ENCODE data around the gene UBXN10.

The UBXN10 gene

DNA sequence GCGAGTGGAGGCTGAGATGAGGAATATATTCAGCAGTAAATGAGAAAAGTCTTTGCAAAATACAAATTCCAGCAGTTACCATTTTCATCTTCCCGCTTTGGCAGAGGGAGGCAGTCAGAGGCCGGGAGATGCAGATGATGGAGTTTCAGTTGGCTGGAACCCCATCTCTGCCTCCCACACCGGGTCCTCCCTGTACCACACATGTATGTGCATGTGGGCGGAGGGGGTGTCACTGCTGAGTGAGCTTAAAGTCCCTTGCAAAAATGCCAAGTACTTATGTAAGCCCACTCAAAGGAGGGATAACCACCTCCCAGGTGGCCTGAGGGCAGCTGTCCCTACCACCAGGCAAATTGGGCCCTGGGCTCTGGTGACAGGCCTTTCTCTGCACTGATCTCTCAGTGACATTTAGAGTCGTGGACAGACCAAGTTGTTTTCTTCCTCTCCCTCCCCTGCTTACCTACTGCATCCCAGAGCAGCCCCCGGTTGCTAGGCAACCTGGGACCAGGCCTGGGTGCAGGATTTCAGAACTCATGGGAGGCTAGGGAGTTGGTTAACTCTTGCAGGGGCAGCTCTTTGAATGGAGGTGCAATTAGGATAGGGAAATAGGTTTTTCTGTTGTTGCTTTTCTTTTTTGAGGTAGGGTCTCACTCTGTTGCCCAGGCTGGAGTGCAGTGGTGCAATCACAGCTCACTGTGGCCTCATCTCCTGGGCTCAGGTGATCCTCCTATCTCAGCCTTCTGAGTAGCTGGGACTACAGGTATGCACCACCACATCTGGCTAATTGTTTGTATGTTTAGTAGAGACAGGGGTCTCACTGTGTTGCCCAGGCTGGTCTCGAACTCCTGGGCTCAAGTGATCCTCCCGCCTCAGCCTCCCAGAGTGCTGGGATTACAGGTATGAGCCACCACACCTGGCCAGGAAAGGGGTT is 17.1 kb upstream of the UBXN10 start:
- Mint-ChIP-seq H3K36me3 (peaks cover 4% of the 10 kb centered on the region), H3K27me3 (no peaks in the 10 kb centered on the region), H3K4me3 (no peak overlapping the region), H3K9me3 (peaks cover 6% of the 10 kb centered on the region), H3K27ac (no peak overlapping the region), H3K4me1 (peaks cover 10% of the 10 kb centered on the region)

DNA sequence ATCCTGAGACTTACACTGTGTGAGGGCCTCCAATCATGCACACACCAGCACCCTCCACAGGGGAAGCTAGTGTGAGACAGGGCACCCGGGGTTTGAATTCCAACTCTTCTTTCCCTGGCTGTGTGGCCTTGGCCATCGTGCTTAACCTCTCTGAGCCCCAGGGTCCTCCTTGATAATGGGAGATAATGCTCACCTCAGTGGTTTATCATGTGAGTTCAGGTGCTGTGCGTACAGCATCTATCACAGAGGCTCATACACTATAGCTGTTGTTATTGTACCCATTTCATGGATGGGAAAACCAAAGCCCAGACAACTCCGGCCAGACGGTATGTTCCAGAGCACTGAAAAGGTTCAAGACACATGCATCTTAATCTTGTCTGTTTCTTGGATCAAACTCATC is 16.0 kb upstream of the UBXN10 start:
- H3K36me3 Mint-ChIP-seq, result peaks cover 4% of the 10 kb centered on the region
- no peak overlapping the region for H3K27ac Mint-ChIP-seq
- no peak overlapping the region for H3K4me3 Mint-ChIP-seq
- peaks cover 5% of the 10 kb centered on the region for H3K9me3 Mint-ChIP-seq
- H3K27me3 Mint-ChIP-seq, result no peaks in the 10 kb centered on the region
- H3K4me1 Mint-ChIP-seq, result peaks cover 14% of the 10 kb centered on the region

DNA sequence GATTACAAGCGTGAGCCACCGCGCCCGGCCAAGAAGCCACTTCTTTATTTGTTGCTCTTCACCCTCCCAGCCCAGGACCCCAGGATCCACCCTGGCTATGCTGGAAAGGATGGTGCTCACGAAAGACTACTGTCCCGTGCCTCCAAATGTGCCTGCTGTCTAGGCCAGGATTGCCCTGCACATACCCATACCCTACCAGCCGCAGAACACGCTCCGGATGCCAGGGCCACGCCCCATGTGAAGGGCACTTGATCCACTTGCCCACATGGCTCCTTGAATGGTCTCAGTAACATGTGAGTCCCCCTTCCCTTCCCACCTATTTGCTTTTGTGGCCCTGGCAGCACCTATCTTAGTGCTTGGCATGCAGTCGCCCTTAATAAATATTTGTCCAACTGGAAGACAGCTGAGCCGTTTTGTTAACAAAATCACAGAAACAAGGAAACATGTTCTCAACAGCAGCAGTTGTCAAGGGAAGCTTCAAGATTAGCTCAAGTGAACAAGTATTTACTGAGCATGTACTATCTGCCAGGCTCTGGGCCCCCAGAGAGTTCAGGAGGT is 13.8 kb upstream of the UBXN10 start:
- H3K27me3 Mint-ChIP-seq, result no peaks in the 10 kb centered on the region
- H3K4me3 Mint-ChIP-seq, result no peak overlapping the region
- H3K4me1 Mint-ChIP-seq, result peaks cover 22% of the 10 kb centered on the region
- H3K36me3 Mint-ChIP-seq, result no peaks in the 10 kb centered on the region
- H3K27ac Mint-ChIP-seq, result no peak overlapping the region
- H3K9me3 Mint-ChIP-seq, result no peaks in the 10 kb centered on the region

DNA sequence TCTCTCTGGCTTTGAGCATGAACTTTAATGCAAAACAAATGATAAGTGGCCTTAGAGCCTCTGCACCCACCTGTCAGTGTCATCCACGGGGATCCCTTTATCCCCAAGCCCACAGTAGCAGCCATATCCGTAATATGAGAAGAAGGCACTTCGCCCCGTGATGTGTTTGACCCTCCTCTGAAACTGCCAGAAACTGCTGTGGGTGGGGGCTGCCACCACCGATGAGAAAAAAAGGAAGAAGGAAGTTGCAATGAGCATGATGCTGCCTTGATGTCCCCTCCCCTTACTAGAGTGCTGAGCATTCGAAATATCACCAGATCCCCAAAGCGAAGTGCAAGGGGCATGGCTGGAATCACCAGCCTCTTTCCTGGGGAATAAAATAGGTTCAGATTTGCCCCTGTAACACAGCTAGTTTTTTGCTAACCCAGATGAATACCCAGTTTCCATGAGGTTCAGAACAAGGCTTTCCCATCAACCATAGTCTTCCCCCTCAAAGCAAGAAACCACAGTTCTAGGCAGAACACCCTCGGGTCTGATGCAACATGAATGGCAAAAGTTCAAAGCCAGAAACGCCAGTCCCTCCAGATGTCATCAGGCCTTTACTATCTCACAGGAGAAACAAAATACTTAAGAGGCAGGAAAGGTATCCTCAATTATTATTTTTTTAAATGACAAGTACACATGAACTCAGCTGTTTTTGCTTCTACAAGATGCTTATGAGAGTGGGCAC is 10.8 kb upstream of the UBXN10 start:
- Mint-ChIP-seq H3K4me3 (peak overlapping the region; percentile 6), H3K4me1 (peaks cover 22% of the 10 kb centered on the region), H3K27ac (no peak overlapping the region), H3K27me3 (no peaks in the 10 kb centered on the region), H3K36me3 (no peaks in the 10 kb centered on the region), H3K9me3 (no peaks in the 10 kb centered on the region)

DNA sequence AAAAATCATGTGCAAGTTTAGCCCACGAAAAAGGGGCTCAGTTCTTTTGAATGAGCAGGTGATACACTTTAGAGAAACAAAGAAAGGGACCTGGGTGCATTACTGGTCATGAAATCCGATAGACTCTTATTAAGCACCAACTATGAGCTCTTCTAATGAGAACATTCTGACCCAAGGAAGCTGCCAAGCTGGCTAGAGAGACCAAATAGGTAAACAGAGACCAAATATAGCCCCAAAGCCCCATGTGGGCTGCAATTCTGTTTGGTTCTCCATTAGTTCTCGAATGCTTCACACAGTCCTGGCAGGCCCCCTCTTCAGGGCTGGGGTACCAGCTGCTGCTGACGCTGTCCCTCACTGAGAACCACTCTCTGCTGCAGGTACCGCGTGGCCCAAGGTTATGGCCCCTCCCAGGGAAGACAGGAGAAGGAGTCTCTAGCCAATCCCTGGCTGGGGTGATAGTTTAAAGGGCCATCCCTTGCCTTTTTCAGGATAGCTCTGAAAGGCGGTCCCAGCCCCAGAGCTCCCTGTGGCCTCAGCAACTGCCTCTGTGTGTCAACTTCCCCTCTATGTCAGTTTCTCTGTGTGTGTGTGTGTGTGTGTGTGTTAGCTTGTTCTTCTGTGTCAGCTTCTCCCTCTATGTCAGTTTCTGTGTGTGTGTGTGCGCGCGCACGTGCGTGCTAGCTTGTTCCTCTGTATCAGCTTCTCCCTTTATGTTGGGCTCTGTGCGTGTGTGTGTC is 7.1 kb upstream of the UBXN10 start:
- no peaks in the 10 kb centered on the region for H3K9me3 Mint-ChIP-seq
- no peak overlapping the region for H3K4me3 Mint-ChIP-seq
- peaks cover 12% of the 10 kb centered on the region for H3K4me1 Mint-ChIP-seq
- no peak overlapping the region for H3K27ac Mint-ChIP-seq
- H3K27me3 Mint-ChIP-seq, result no peaks in the 10 kb centered on the region
- H3K36me3 Mint-ChIP-seq, result no peaks in the 10 kb centered on the region

DNA sequence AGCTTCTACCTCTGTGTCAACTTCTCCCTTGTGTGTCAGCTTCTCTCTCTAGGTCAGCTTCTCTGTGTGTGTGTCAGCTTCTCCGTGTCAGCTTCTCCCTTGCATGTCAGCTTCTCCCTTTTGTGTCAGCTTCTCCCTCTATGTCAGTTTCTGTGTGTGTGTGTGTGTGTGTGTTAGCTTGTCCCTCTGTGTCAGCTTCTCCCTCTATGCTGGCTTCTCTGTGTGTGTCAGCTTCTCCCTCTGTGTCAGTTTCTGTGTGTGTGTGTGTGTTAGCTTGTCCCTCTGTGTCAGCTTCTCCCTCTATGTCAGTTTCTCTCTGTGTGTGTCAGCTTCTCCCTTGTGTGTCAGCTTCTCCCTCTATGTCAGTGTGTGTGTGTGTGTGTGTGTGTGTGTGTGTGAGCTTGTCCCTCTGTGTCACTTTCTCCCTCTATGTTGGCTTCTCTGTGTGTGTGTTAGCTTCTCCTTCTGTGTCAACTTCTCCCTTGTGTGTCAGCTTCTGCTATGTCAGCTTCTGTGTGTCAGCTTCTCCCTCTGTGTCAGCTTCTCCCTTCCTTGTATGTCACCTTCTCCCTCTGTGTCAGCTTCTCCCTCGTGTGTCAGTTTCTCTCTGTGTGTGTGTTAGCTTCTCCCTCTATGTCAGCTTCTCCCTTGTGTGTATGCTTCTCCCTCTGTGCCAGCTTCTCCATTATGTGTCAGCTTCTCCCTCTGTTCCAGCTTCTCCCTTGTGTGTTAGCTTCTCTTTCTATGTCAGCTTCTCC is 6.3 kb upstream of the UBXN10 start:
- H3K27me3 Mint-ChIP-seq, result no peaks in the 10 kb centered on the region
- no peak overlapping the region for H3K4me3 Mint-ChIP-seq
- H3K36me3 Mint-ChIP-seq, result no peaks in the 10 kb centered on the region
- no peak overlapping the region for H3K27ac Mint-ChIP-seq
- peaks cover 18% of the 10 kb centered on the region for H3K4me1 Mint-ChIP-seq
- no peaks in the 10 kb centered on the region for H3K9me3 Mint-ChIP-seq

DNA sequence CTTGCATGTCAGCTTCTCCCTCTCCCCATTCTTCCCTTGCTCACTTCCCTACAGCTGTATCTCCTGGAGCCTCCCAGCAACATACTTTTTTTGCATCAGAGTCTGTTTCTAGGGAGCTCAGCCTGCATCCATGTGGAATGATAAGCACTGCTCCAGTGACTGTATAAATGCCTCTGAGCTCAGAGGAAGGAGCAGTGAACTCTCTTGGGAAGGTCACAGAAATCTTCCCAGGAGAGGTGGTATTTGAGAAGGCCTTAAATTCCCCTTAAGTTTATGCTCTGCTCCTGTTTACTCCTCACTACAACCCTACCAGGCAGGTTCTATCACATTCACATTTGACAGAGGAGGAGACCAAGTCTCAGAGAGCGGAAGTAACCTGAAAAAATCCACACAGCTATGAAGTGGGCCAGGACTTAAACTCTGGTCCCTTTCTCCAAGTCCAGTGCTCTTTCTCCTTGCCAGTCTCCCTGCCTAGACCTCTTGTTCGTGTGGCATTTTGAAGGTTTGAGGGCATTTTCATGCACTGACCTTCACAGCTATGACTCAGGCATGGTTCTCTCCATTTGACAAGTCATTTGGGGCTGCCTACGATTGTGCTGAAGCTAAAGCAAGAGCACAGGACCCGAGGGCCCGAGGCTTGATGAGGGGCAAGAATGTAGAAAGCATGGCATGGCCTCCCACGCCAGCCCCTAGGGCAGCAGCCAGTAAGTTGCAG is 5.6 kb upstream of the UBXN10 start:
- Mint-ChIP-seq H3K4me1 (peaks cover 18% of the 10 kb centered on the region), H3K36me3 (no peaks in the 10 kb centered on the region), H3K27me3 (no peaks in the 10 kb centered on the region), H3K4me3 (no peak overlapping the region), H3K9me3 (no peaks in the 10 kb centered on the region), H3K27ac (no peak overlapping the region)

DNA sequence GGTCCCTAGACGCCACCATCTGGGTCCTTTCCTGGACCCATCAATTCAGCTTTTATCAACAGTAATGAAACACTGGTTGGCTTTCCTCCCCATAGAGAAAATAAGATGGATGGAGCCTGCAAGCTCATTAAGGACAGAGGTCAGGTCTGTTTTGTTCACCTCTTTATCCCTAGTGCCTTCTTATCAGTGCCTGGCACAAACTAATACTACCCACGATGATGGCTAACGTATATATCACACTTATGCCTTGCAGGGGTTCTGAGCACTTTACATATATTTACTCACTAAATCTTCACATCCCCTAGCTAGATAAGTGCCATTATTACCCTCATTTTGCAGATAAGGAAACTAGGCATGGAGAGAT is 5.1 kb upstream of the UBXN10 start:
- H3K36me3 Mint-ChIP-seq, result no peaks in the 10 kb centered on the region
- H3K27me3 Mint-ChIP-seq, result no peaks in the 10 kb centered on the region
- no peaks in the 10 kb centered on the region for H3K9me3 Mint-ChIP-seq
- peaks cover 18% of the 10 kb centered on the region for H3K4me1 Mint-ChIP-seq
- no peak overlapping the region for H3K4me3 Mint-ChIP-seq
- no peak overlapping the region for H3K27ac Mint-ChIP-seq

DNA sequence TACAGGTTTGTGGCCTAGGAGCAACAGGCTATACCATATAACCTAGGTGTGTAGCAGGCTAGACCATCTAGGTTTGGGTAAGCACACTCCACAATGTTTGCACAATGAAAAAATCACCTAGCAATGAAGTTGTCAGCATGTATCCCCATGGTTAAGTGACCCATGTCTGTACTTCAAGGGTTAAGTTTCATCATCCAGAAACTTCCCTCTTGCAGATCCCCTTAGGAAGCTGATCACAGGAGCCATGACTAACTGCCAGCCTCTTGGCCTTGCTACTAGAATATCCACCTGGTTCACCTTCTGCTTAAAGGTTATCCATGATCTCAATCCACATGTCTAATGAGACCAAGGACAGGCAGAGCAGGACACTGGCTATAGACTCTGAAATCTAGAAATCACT is 3.5 kb upstream of the UBXN10 start:
- Mint-ChIP-seq H3K4me1 (peaks cover 32% of the 10 kb centered on the region), H3K27ac (no peak overlapping the region), H3K36me3 (no peaks in the 10 kb centered on the region), H3K9me3 (no peaks in the 10 kb centered on the region), H3K4me3 (no peak overlapping the region), H3K27me3 (no peaks in the 10 kb centered on the region)

DNA sequence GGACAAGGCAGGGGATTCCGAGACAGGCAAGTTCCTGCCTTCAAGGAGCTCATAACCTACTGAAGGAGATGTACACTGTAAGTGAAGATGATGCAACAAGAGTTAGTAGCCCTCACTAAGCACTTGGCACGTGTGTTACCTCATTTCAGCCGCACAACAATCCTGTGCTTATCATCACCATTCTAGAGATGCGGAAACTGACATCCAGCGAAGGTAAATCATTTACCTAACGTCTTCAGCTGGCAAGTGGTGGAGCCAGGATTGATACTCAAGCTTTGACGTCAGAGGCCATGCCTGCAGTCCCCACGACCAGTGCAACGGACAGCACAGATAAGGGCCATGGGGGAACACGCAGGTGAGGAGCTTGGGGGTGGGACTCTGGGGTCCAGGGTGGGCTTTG is 2.9 kb upstream of the UBXN10 start:
- H3K4me1 Mint-ChIP-seq, result peaks cover 38% of the 10 kb centered on the region
- H3K4me3 Mint-ChIP-seq, result no peak overlapping the region
- H3K27me3 Mint-ChIP-seq, result no peaks in the 10 kb centered on the region
- no peaks in the 10 kb centered on the region for H3K9me3 Mint-ChIP-seq
- no peaks in the 10 kb centered on the region for H3K36me3 Mint-ChIP-seq
- no peak overlapping the region for H3K27ac Mint-ChIP-seq

DNA sequence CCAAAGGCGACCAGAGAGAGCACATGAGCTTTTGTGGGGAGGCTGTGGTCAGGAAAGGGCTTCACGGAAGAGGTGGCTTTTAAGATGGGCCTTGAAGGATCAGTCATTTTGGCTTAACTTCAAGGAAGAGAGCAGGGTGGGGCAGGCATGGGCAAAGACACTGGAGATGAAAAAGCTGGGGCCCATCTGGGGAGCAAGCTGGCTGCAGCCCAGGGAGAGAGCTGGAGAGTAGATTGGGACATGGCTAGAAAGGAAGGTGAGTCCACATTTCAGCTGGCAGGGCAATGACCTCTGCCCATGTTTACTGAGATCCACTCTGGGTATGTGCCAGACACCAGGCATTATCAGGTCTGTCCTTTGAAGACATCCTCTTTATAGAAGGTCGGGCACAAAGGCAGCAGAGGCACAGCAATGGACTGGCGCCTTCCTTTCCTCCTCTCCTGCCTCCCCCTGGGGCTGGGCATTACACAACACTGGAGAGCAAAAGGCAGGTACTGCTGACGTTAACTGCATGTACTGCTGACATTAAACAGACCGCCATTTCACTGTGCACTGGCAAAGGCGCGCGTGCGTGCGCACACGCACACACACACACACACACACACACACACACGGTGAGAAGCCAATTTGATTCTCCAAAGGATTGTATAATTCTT is 2.2 kb upstream of the UBXN10 start:
- H3K4me1 Mint-ChIP-seq, result peaks cover 45% of the 10 kb centered on the region
- no peak overlapping the region for H3K4me3 Mint-ChIP-seq
- no peaks in the 10 kb centered on the region for H3K9me3 Mint-ChIP-seq
- H3K36me3 Mint-ChIP-seq, result no peaks in the 10 kb centered on the region
- no peak overlapping the region for H3K27ac Mint-ChIP-seq
- H3K27me3 Mint-ChIP-seq, result no peaks in the 10 kb centered on the region

DNA sequence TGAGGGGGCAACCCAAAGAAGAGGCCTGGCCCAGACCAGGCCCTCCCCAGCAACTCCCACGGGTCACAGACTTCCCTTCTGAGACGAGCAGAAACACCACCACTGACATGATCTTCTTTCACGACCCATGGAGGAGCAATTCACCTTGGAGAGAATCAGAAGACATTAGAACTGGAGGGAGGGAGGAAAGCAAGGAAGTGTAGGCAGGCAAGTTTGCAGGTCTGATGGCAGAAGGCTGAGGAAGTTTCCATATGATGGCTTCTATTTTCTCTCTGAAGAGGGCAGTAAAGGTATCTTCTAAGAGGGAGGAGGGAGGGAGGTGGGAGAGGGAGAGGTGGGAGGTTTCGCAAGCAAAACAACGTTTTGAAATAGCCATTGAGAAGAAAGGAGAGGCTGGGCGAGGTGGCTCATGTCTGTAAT is 1.4 kb upstream of the UBXN10 start:
- H3K27ac Mint-ChIP-seq, result no peak overlapping the region
- H3K4me3 Mint-ChIP-seq, result peak overlapping the region; percentile 65
- H3K4me1 Mint-ChIP-seq, result peaks cover 52% of the 10 kb centered on the region
- no peaks in the 10 kb centered on the region for H3K36me3 Mint-ChIP-seq
- H3K27me3 Mint-ChIP-seq, result no peaks in the 10 kb centered on the region
- H3K9me3 Mint-ChIP-seq, result no peaks in the 10 kb centered on the region

DNA sequence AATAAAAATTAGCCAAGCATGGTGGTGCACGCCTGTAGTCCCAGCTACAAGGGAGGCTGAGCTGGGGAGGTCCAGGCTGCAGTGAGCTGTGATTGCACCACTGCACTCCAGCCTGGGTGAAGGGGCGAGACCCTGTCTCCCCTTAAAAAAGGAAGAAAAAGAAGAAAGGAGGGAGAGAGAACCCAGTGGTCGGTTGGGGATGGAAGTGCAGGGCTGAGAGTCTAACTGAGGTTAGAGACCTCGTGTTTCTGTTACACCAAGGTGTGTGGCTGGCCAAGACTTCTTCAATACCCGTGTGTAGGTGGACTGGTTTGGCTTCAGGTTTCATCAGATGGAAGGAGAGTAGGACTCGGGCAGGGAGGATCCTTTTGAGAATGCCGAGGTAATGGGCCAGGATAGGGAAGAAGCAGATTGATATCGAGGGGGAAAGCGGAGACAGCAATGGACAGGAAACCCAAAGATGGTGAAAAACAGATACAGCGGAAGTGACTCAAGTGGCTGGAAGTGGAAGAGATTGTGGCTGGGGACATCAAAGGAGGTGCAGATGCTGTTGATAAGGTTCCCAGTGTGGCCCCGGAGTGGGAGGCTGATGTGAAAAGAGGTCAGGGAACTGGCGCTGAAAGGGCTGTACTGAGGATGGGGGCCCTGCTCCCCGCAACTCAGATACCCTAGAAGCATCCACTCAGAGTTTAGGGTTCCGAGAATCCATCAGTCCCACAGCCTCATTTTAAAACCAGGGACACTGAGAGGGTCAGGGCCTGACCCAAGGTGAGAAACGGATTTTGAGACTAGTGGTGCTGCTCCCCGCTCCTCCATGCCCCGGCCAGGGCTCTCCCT is 681 bp upstream of the UBXN10 start:
- Mint-ChIP-seq H3K27ac (peak overlapping the region; percentile 84), H3K4me1 (peaks cover 52% of the 10 kb centered on the region), H3K36me3 (no peaks in the 10 kb centered on the region), H3K9me3 (no peaks in the 10 kb centered on the region), H3K27me3 (no peaks in the 10 kb centered on the region), H3K4me3 (peak overlapping the region; percentile 84)
